ENCODE data around the gene NFYC.
A peak's percentile ranks its signal among the peaks of the same experiment; 100 is the strongest.
"Not testable (repeated sequence)": the region's sequence is repeated elsewhere in the genome, so short reads cannot be mapped to it uniquely, and the experiment has no call there.

NFYC gene

GRCh38 chr1:40689737-40690136 lies 1.8 kb upstream of the NFYC start:
- DNase-seq, result no peak
- no peaks in the 10 kb centered on the region for H3K9me3 ChIP-seq (ENCODE audit: control insufficient read depth, low read length)

GRCh38 chr1:40690771-40691537 lies 550 bp upstream of the NFYC start:
- peak overlapping the region; percentile 88 for H3K4me3 ChIP-seq (ENCODE audit: insufficient read depth, low read depth, low read length, poor library complexity, severe bottlenecking)
- peak overlapping the region; percentile 97 for H3K27ac ChIP-seq (ENCODE audit: insufficient read depth, low read length, poor library complexity, severe bottlenecking)
- no peaks in the 10 kb centered on the region for H3K36me3 ChIP-seq (ENCODE audit: control insufficient read depth, insufficient read depth, low read length)
- H3K9me3 ChIP-seq (ENCODE audit: control insufficient read depth, low read length), result no peaks in the 10 kb centered on the region
- peaks cover 17% of the 10 kb centered on the region for H3K4me1 ChIP-seq (ENCODE audit: control insufficient read depth, insufficient read depth, low read length, poor library complexity, severe bottlenecking)
- DNase-seq, result no peak
- no peaks in the 10 kb centered on the region for H3K27me3 ChIP-seq (replicated peaks; ENCODE audit: control insufficient read depth, insufficient read depth, low read length, poor library complexity, severe bottlenecking)

More at GRCh38 chr1:40689737-40690136, 1.8 kb upstream of the NFYC start:
- Histone ChIP-seq H3K27ac (ENCODE audit: insufficient read depth, low read length, poor library complexity, severe bottlenecking) (no peak overlapping the region), H3K27me3 (replicated peaks; ENCODE audit: control insufficient read depth, insufficient read depth, low read length, poor library complexity, severe bottlenecking) (no peaks in the 10 kb centered on the region), H3K4me1 (ENCODE audit: control insufficient read depth, insufficient read depth, low read length, poor library complexity, severe bottlenecking) (peaks cover 17% of the 10 kb centered on the region), H3K4me3 (ENCODE audit: insufficient read depth, low read depth, low read length, poor library complexity, severe bottlenecking) (no peak overlapping the region), H3K36me3 (ENCODE audit: control insufficient read depth, insufficient read depth, low read length) (no peaks in the 10 kb centered on the region)

GRCh38 chr1:40692429-40692895 lies 958 bp downstream of the NFYC start:
- H3K4me3 ChIP-seq (ENCODE audit: insufficient read depth, low read depth, low read length, poor library complexity, severe bottlenecking), result peak overlapping the region; percentile 88
- no peaks in the 10 kb centered on the region for H3K36me3 ChIP-seq (ENCODE audit: control insufficient read depth, insufficient read depth, low read length)
- H3K4me1 ChIP-seq (ENCODE audit: control insufficient read depth, insufficient read depth, low read length, poor library complexity, severe bottlenecking), result peaks cover 17% of the 10 kb centered on the region
- no peaks in the 10 kb centered on the region for H3K9me3 ChIP-seq (ENCODE audit: control insufficient read depth, low read length)
- H3K27ac ChIP-seq (ENCODE audit: insufficient read depth, low read length, poor library complexity, severe bottlenecking), result peak overlapping the region; percentile 97
- DNase-seq, result no peak
- H3K27me3 ChIP-seq (replicated peaks; ENCODE audit: control insufficient read depth, insufficient read depth, low read length, poor library complexity, severe bottlenecking), result no peaks in the 10 kb centered on the region

GRCh38 chr1:40693425-40693824 lies 1.9 kb downstream of the NFYC start:
- Histone ChIP-seq H3K9me3 (ENCODE audit: control insufficient read depth, low read length) (no peaks in the 10 kb centered on the region), H3K4me3 (ENCODE audit: insufficient read depth, low read depth, low read length, poor library complexity, severe bottlenecking) (no peak overlapping the region), H3K27ac (ENCODE audit: insufficient read depth, low read length, poor library complexity, severe bottlenecking) (no peak overlapping the region), H3K36me3 (ENCODE audit: control insufficient read depth, insufficient read depth, low read length) (no peaks in the 10 kb centered on the region), H3K27me3 (replicated peaks; ENCODE audit: control insufficient read depth, insufficient read depth, low read length, poor library complexity, severe bottlenecking) (no peaks in the 10 kb centered on the region), H3K4me1 (ENCODE audit: control insufficient read depth, insufficient read depth, low read length, poor library complexity, severe bottlenecking) (peaks cover 17% of the 10 kb centered on the region)
- no peak for DNase-seq

- no peak for DNase-seq
Measured at GRCh38 chr1:40694353-40694874, 2.9 kb downstream of the NFYC start.

GRCh38 chr1:40696294-40696693 lies 4.8 kb downstream of the NFYC start:
- H3K36me3 ChIP-seq (ENCODE audit: control insufficient read depth, insufficient read depth, low read length), result no peaks in the 10 kb centered on the region
- peaks cover 14% of the 10 kb centered on the region for H3K4me1 ChIP-seq (ENCODE audit: control insufficient read depth, insufficient read depth, low read length, poor library complexity, severe bottlenecking)
- DNase-seq, result no peak
- H3K27me3 ChIP-seq (replicated peaks; ENCODE audit: control insufficient read depth, insufficient read depth, low read length, poor library complexity, severe bottlenecking), result no peaks in the 10 kb centered on the region
- H3K9me3 ChIP-seq (ENCODE audit: control insufficient read depth, low read length), result no peaks in the 10 kb centered on the region
- H3K4me3 ChIP-seq (ENCODE audit: insufficient read depth, low read depth, low read length, poor library complexity, severe bottlenecking), result no peak overlapping the region
- no peak overlapping the region for H3K27ac ChIP-seq (ENCODE audit: insufficient read depth, low read length, poor library complexity, severe bottlenecking)

More at GRCh38 chr1:40694353-40694874, 2.9 kb downstream of the NFYC start:
- H3K4me3 ChIP-seq (ENCODE audit: insufficient read depth, low read depth, low read length, poor library complexity, severe bottlenecking), result no peak overlapping the region
- no peaks in the 10 kb centered on the region for H3K9me3 ChIP-seq (ENCODE audit: control insufficient read depth, low read length)
- H3K27me3 ChIP-seq (replicated peaks; ENCODE audit: control insufficient read depth, insufficient read depth, low read length, poor library complexity, severe bottlenecking), result no peaks in the 10 kb centered on the region
- peaks cover 17% of the 10 kb centered on the region for H3K4me1 ChIP-seq (ENCODE audit: control insufficient read depth, insufficient read depth, low read length, poor library complexity, severe bottlenecking)
- H3K27ac ChIP-seq (ENCODE audit: insufficient read depth, low read length, poor library complexity, severe bottlenecking), result peak overlapping the region; percentile 8
- no peaks in the 10 kb centered on the region for H3K36me3 ChIP-seq (ENCODE audit: control insufficient read depth, insufficient read depth, low read length)

GRCh38 chr1:40697436-40697835 lies 5.9 kb downstream of the NFYC start:
- DNase-seq, result no peak
- Histone ChIP-seq H3K4me1 (ENCODE audit: control insufficient read depth, insufficient read depth, low read length, poor library complexity, severe bottlenecking) (peaks cover 11% of the 10 kb centered on the region), H3K27ac (ENCODE audit: insufficient read depth, low read length, poor library complexity, severe bottlenecking) (no peak overlapping the region)

GRCh38 chr1:40699787-40700186 lies 8.3 kb downstream of the NFYC start:
- H3K4me1 ChIP-seq (ENCODE audit: control insufficient read depth, insufficient read depth, low read length, poor library complexity, severe bottlenecking), result peaks cover 3% of the 10 kb centered on the region
- no peak for DNase-seq
- H3K27ac ChIP-seq (ENCODE audit: insufficient read depth, low read length, poor library complexity, severe bottlenecking), result peak overlapping the region; percentile 5
- H3K36me3 ChIP-seq (ENCODE audit: control insufficient read depth, insufficient read depth, low read length), result no peaks in the 10 kb centered on the region
- H3K4me3 ChIP-seq (ENCODE audit: insufficient read depth, low read depth, low read length, poor library complexity, severe bottlenecking), result no peak overlapping the region
- no peaks in the 10 kb centered on the region for H3K27me3 ChIP-seq (replicated peaks; ENCODE audit: control insufficient read depth, insufficient read depth, low read length, poor library complexity, severe bottlenecking)
- no peaks in the 10 kb centered on the region for H3K9me3 ChIP-seq (ENCODE audit: control insufficient read depth, low read length)

More at GRCh38 chr1:40697436-40697835, 5.9 kb downstream of the NFYC start:
- H3K9me3 ChIP-seq (ENCODE audit: control insufficient read depth, low read length), result no peaks in the 10 kb centered on the region
- H3K4me3 ChIP-seq (ENCODE audit: insufficient read depth, low read depth, low read length, poor library complexity, severe bottlenecking), result no peak overlapping the region
- H3K36me3 ChIP-seq (ENCODE audit: control insufficient read depth, insufficient read depth, low read length), result no peaks in the 10 kb centered on the region
- no peaks in the 10 kb centered on the region for H3K27me3 ChIP-seq (replicated peaks; ENCODE audit: control insufficient read depth, insufficient read depth, low read length, poor library complexity, severe bottlenecking)

- no peaks in the 10 kb centered on the region for H3K9me3 ChIP-seq (ENCODE audit: control insufficient read depth, low read length)
- DNase-seq, result no peak
- H3K27me3 ChIP-seq (replicated peaks; ENCODE audit: control insufficient read depth, insufficient read depth, low read length, poor library complexity, severe bottlenecking), result no peaks in the 10 kb centered on the region
- H3K27ac ChIP-seq (ENCODE audit: insufficient read depth, low read length, poor library complexity, severe bottlenecking), result no peak overlapping the region
- H3K36me3 ChIP-seq (ENCODE audit: control insufficient read depth, insufficient read depth, low read length), result no peaks in the 10 kb centered on the region
- no peak overlapping the region for H3K4me3 ChIP-seq (ENCODE audit: insufficient read depth, low read depth, low read length, poor library complexity, severe bottlenecking)
- H3K4me1 ChIP-seq (ENCODE audit: control insufficient read depth, insufficient read depth, low read length, poor library complexity, severe bottlenecking), result peaks cover 3% of the 10 kb centered on the region
Measured at GRCh38 chr1:40701684-40702083, 10.2 kb downstream of the NFYC start.

GRCh38 chr1:40702810-40703209 lies 11.3 kb downstream of the NFYC start:
- not testable (repeated sequence) for H3K27me3 ChIP-seq (replicated peaks; ENCODE audit: control insufficient read depth, insufficient read depth, low read length, poor library complexity, severe bottlenecking); H3K4me3 ChIP-seq (ENCODE audit: insufficient read depth, low read depth, low read length, poor library complexity, severe bottlenecking); H3K9me3 ChIP-seq (ENCODE audit: control insufficient read depth, low read length); H3K27ac ChIP-seq (ENCODE audit: insufficient read depth, low read length, poor library complexity, severe bottlenecking); H3K36me3 ChIP-seq (ENCODE audit: control insufficient read depth, insufficient read depth, low read length); DNase-seq; H3K4me1 ChIP-seq (ENCODE audit: control insufficient read depth, insufficient read depth, low read length, poor library complexity, severe bottlenecking)
